GM12878 (cell line): ENCODE results near the gene CSNK1G2. TPM values are rescaled to one million over a fixed set of nuclear protein-coding genes. Genes with fewer than 3 reads are reported as not detected.

ENCODE experiments used
- ATAC-seq: fragments of 200-7000 bp; cut with Tn5 transposase; 3 replicates; pipeline ENCODE4 v1.9.1; 2020; ENCODE audit warnings: mild to moderate bottlenecking, moderate library complexity
- BruUV-seq: library from RNA; stranded (reverse); fragments of 400-500 nt; replicated peaks from 2 replicates; lab custom pipeline; 2021; lab: Mats Ljungman, UMichigan
- CTCF ChIA-PET: fragments of 300-600 bp; sonication (Branson Sonifier 250); formaldehyde crosslinking; extraction: SDS; loops from one replicate; lab custom pipeline; 2021; ENCODE audit warnings: inconsistent platforms; lab: Yijun Ruan, JAX
- POLR2A ChIA-PET: fragments of 350-600 bp; formaldehyde crosslinking; extraction: SDS; loops from one replicate; lab custom pipeline; 2021; ENCODE audit warnings: inconsistent platforms; lab: Charles Lee
- RAD21 ChIA-PET: fragments of 300-600 bp; sonication (Branson Sonifier 250); formaldehyde crosslinking; loops from one replicate; lab custom pipeline; 2023; ENCODE audit warnings: antibody characterized with exemption; ENCODE audit not compliant: unreplicated experiment; lab: Charles Lee
- SMC1A ChIA-PET: fragments of 300-600 bp; sonication (Branson Sonifier 250); formaldehyde crosslinking; loops from one replicate; lab custom pipeline; 2023; ENCODE audit not compliant: unreplicated experiment, uncharacterized antibody; lab: Charles Lee
- DNase-seq: peaks from one replicate; pipeline ENCODE4 v3.0.0-alpha.2; 2011; ENCODE audit warnings: low read depth, low spot score
- FAIRE-seq: peaks from 3 replicates; lab custom pipeline; 2011; peaks lifted over from hg19 to GRCh38; lab: Jason Lieb, UNC
- H2AFZ ChIP-seq: 2 replicates; pipeline ENCODE4 v1.6.0; 2011; ENCODE audit warnings: low read depth, low read length, control low read depth; ENCODE audit not compliant: control insufficient read depth
- H3K27ac ChIP-seq: 2 replicates; pipeline ENCODE4 v1.5.1; 2011; ENCODE audit warnings: control low read depth; ENCODE audit not compliant: control insufficient read depth, insufficient read depth
- H3K27me3 ChIP-seq, 2 experiments: replicated peaks in 1 of 2; 2 replicates each; pipeline versions ENCODE4 v1.6.0 to v1.6.1; 2011; ENCODE audit warnings: low read length in 1 of 2; ENCODE audit not compliant: control insufficient read depth in 2 of 2, insufficient read depth in 2 of 2
- H3K36me3 ChIP-seq, 2 experiments: 2 replicates each; pipeline ENCODE4 v1.5.1; 2011; ENCODE audit warnings: low read length in 1 of 2; ENCODE audit not compliant: control insufficient read depth in 2 of 2, insufficient read depth in 2 of 2
- H3K4me1 ChIP-seq: 2 replicates; pipeline ENCODE4 v1.6.1; 2011; ENCODE audit warnings: mild to moderate bottlenecking, low read length, moderate library complexity, mixed read lengths; ENCODE audit not compliant: control insufficient read depth, insufficient read depth
- H3K4me2 ChIP-seq: 2 replicates; pipeline ENCODE4 v1.6.0; 2011; ENCODE audit warnings: control low read depth; ENCODE audit not compliant: control insufficient read depth, insufficient read depth
- H3K4me3 ChIP-seq: fragments of 200-600 bp; sonication (generic); 2 replicates; pipeline ENCODE4 v1.5.1; 2016
- H3K79me2 ChIP-seq: 2 replicates; pipeline ENCODE4 v1.6.0; 2011; ENCODE audit warnings: low read length; ENCODE audit not compliant: control insufficient read depth, insufficient read depth
- H3K9ac ChIP-seq: 2 replicates; pipeline ENCODE4 v1.8.0; 2011; ENCODE audit warnings: low read length, control low read depth, mixed read lengths; ENCODE audit not compliant: control insufficient read depth, insufficient read depth
- H3K9me3 ChIP-seq: replicated peaks from 3 replicates; pipeline ENCODE4 v1.5.1; 2011; ENCODE audit warnings: mild to moderate bottlenecking, low read length; ENCODE audit not compliant: control insufficient read depth, insufficient read depth
- H4K20me1 ChIP-seq: 2 replicates; pipeline ENCODE4 v1.6.0; 2011; ENCODE audit not compliant: control insufficient read depth, insufficient read depth
- GATAD2B ChIP-seq: fragments of 450-650 bp; conservative IDR thresholded peaks from 2 replicates; pipeline ENCODE4 v1.6.1; 2017; ENCODE audit warnings: low read depth, mild to moderate bottlenecking, moderate library complexity
- NFYA ChIP-seq: IDR thresholded peaks from 2 replicates; pipeline ENCODE4 v1.6.1; 2011; ENCODE audit warnings: low read depth, mild to moderate bottlenecking, low read length, improper control_type of control experiment, borderline replicate concordance
- SPI1 ChIP-seq: IDR thresholded peaks from 2 replicates; pipeline ENCODE4 v1.6.1; 2011; ENCODE audit warnings: low read depth, mild to moderate bottlenecking, low read length, moderate library complexity, borderline replicate concordance; ENCODE audit not compliant: insufficient read depth
- TCF7 ChIP-seq: IDR thresholded peaks from 2 replicates; pipeline ENCODE4 v1.6.1; 2014; ENCODE audit warnings: antibody characterized with exemption, borderline replicate concordance
- YBX1 ChIP-seq: fragments of 450-650 bp; IDR thresholded peaks from 2 replicates; pipeline ENCODE4 v1.6.1; 2016; ENCODE audit warnings: antibody characterized with exemption
- WGBS: methylation state at CpG from one replicate; pipeline ENCODE4 v1.1.6; 2016; ENCODE audit warnings: low lambda C conversion rate; ENCODE audit not compliant: insufficient replicate concordance, insufficient coverage; ENCODE audit errors: missing lambda C conversion rate; 5-methylcytosine and 5-hydroxymethylcytosine counted together
- in situ Hi-C: fragments of 300-500 bp; cut with MboI; formaldehyde crosslinking; loops from 9 replicates; pipeline ENCODE4 v1.14.3; 2018; ENCODE audit warnings: mixed read lengths
- intact Hi-C: fragments of 100-400 bp; cut with micrococcal nuclease; formaldehyde crosslinking; loops from one replicate; pipeline ENCODE4 v1.14.2; 2022; ENCODE audit not compliant: unreplicated experiment
- polyA plus RNA-seq, 11 experiments: library from polyadenylated mRNA; depleted of rRNA in 4 of 11; unstranded in 6 of 11; stranded (reverse) in 5 of 11; fragments of >200 nt; fragmentation: Nextera tagmentation in 4 of 11; fragmentation: Illumina TruSeq in 1 of 11; extraction: Ambion mirVana in 4 of 11; extraction: Trizol in 1 of 11; gene quantifications; 1 replicate in 1 of 11; 2 replicates in 10 of 11; pipeline versions ENCODE4 v1.2.1 to v1.2.3, GENCODE V29; 2011 to 2016; ENCODE audit warnings: inconsistent platforms in 2 of 11, missing spikeins in 2 of 11, low read depth in 1 of 11
- total RNA-seq, 4 experiments: library from RNA; depleted of rRNA in 3 of 4; stranded (reverse); fragments of >200 nt in 3 of 4; fragmentation: Illumina TruSeq in 1 of 4; extraction: Trizol in 1 of 4; gene quantifications; 2 replicates each; pipeline versions ENCODE4 v1.2.1 to v1.2.3, GENCODE V29; 2013 to 2021

The CSNK1G2 gene
- total and polyA plus RNA-seq, 10 of the 15 experiments (the other 5 are each of a cell fraction or from before 2014, with no cell fraction given): 0.64 to 109 (median 25.0) TPM

- no peak for TF ChIP-seq YBX1
- no peak for TF ChIP-seq TCF7
- no peak for TF ChIP-seq NFYA
- no peak for TF ChIP-seq GATAD2B
Measured at GRCh38 chr19:1970806-1971502, 30.0 kb downstream of the CSNK1G2 start (continued).

- 0 out of 2 replicates have a peak, but pooled peaks cover 3% of the 10 kb centered on the region for H4K20me1 ChIP-seq
- TF ChIP-seq SPI1: no peak
- no peaks in the 10 kb centered on the region for H3K9me3 ChIP-seq
- ChIA-PET SMC1A (no interaction called here), RAD21 (no interaction called here), POLR2A (no interaction called here), CTCF (no interaction called here)
- FAIRE-seq: no peak
- WGBS: 77% methylated on average over 28 of the region's 28 CpGs
- BruUV-seq: no TSS peak
- no peak overlapping the region for H3K27ac ChIP-seq
- no peak overlapping the region for H3K9ac ChIP-seq
- no peak for ATAC-seq
- intact Hi-C loops: no loop called here
- in situ Hi-C loops: no loop called here
- H3K4me3 ChIP-seq: no peak overlapping the region
- peaks cover 5% of the 10 kb centered on the region for H3K79me2 ChIP-seq
- H3K27me3 ChIP-seq: no peaks in the 10 kb centered on the region; a peak in 1 of 4 replicates
- H2AFZ ChIP-seq: no peak overlapping the region
- H3K36me3 ChIP-seq: peaks cover 5 to 32% of the 10 kb centered on the region in 2 experiments; a peak in 3 of 4 replicates
- H3K4me1 ChIP-seq: no peaks in the 10 kb centered on the region
- no peak overlapping the region for H3K4me2 ChIP-seq
- DNase-seq: no peak
Measured at GRCh38 chr19:1974381-1975161, 33.6 kb downstream of the CSNK1G2 start.
